Ovary (tissue), 9 donors: ENCODE data around the gene AK9. TPM values are rescaled to one million over a fixed set of nuclear protein-coding genes. Genes with fewer than 3 reads are reported as not detected.

Source experiments
- DNase-seq, 5 donors: peaks; one replicate each; pipeline ENCODE4 v3.0.0-alpha.2; 2019 to 2020
- H3K27ac ChIP-seq, 2 donors: fragments of 200-600 bp; one replicate each; pipeline versions ENCODE4 v1.5.1 to v1.8.0; 2019 to 2022
- H3K27me3 ChIP-seq: fragments of 200-600 bp; one replicate; pipeline ENCODE4 v1.8.0; 2022
- H3K36me3 ChIP-seq: fragments of 200-600 bp; sonication (generic); one replicate; pipeline ENCODE4 v1.5.1; 2019
- H3K4me1 ChIP-seq: one replicate; pipeline ENCODE4 v1.8.1; 2013; ENCODE audit warnings: mild to moderate bottlenecking, moderate library complexity; ENCODE audit not compliant: insufficient read depth
- H3K4me3 ChIP-seq: fragments of 200-600 bp; sonication (generic); one replicate; pipeline ENCODE4 v1.5.1; 2017
- H3K9me3 ChIP-seq, 2 donors: fragments of 200-600 bp in 1 of 2; sonication (generic) in 1 of 2; one replicate each; pipeline versions ENCODE4 v1.5.1 to v1.8.1; 2013 to 2019; ENCODE audit warnings: mild to moderate bottlenecking in 1 of 2, moderate library complexity in 1 of 2
- EP300 ChIP-seq: sonication (generic); formaldehyde crosslinking; IDR thresholded peaks from one replicate; pipeline ENCODE4 v1.6.1; 2017; ENCODE audit warnings: antibody characterized with exemption
- POLR2A ChIP-seq: fragments of 450-650 bp; IDR thresholded peaks from one replicate; pipeline ENCODE4 v1.6.1; 2017; ENCODE audit warnings: antibody characterized with exemption, mild to moderate bottlenecking, moderate library complexity
- WGBS, 3 donors: extraction: QIAGEN DNeasy Blood & Tissue Kit in 1 of 3; methylation state at CpG; one replicate each; pipeline versions ENCODE4 v1.1.5 to v1.1.7; 2013 to 2017; 5-methylcytosine and 5-hydroxymethylcytosine counted together
- intact Hi-C, 4 donors: fragments of 100-400 bp; cut with DNase I; formaldehyde crosslinking; loops; one replicate each; pipeline versions ENCODE4 v1.11.0 to v1.15.1; 2022 to 2023
- polyA plus RNA-seq, 2 donors: library from polyadenylated mRNA; stranded (reverse); fragments of 200-250 nt in 1 of 2; fragments of 350-450 nt in 1 of 2; fragmentation: Illumina TruSeq in 1 of 2; extraction: RNeasy Lipid Tissue Mini Kit (QIAGEN cat#74804) in 1 of 2; gene quantifications; one replicate each; pipeline ENCODE4 v1.2.3, GENCODE V29; 2013 to 2014
- total RNA-seq, 7 donors: library from RNA; depleted of rRNA in 2 of 7; stranded (reverse); fragments of >200 nt in 2 of 7; fragmentation: NEBNext Ultra II Directional in 3 of 7; extraction: Animal tissue kit (Norgen Biotek cat#: 25700) in 3 of 7; gene quantifications; one replicate each; pipeline versions ENCODE4 v1.1.0 to v1.2.4, GENCODE V29; 2016 to 2023
- TF ChIP-seq, protein P1 (sequence below), 3 donors: fragments of 450-650 bp in 2 of 3; fragments of 200-600 bp in 1 of 3; IDR thresholded peaks; one replicate each; pipeline versions ENCODE4 v1.5.1 to v1.8.0; 2016 to 2022; ENCODE audit warnings: antibody characterized with exemption in 3 of 3, mild to moderate bottlenecking in 1 of 3
- donor health status: DM: no; HTN: no; CAD: no; lungs with moderate emphysema.
- donor health status: DM: no; HTN: no; CAD: no.
- donor health status: Bipolar disorder and iron deficiency.
- donor health status: DM: yes; HTN: yes; CAD: no.
- donor health status: DM: no; HTN: no; CAD: no.
- donor health status: DM: yes; HTN: yes; CAD: no.

The AK9 gene
- total and polyA plus RNA-seq, 9 donors: 2.9 to 17.5 (median 9.2) TPM

DNA sequence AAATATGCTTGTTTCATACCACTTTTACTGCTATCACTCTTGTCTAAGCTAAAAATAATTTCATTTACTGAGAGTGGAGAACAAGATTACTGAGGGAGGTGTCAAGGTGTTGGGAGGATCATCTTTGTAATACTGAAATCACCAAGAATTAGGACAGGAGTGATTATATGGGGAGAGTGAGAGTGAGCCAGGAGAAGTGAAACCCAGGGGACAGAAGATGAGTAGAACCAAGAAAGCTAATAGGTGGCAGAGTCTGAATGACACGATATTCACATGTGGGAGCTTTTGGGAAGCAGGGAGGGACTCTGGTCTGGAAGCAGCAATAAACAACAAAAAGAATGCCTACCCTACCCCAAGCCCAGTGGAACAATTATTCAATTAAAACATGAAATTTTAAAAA is 58.6 kb downstream of the AK9 start:
- Histone ChIP-seq H3K27me3 (no peaks in the 10 kb centered on the region), H3K4me3 (no peak overlapping the region), H3K4me1 (no peaks in the 10 kb centered on the region), H3K27ac (no peak overlapping the region), H3K36me3 (no peaks in the 10 kb centered on the region), H3K9me3 (no peaks in the 10 kb centered on the region)
- no peak for DNase-seq
- 75 to 90% (median 90%) methylated on average over 1 of the region's 1 CpG for WGBS, 3 donors
- intact Hi-C loops: no loop called here
- no peak for TF ChIP-seq EP300
- TF ChIP-seq, protein P1, sequence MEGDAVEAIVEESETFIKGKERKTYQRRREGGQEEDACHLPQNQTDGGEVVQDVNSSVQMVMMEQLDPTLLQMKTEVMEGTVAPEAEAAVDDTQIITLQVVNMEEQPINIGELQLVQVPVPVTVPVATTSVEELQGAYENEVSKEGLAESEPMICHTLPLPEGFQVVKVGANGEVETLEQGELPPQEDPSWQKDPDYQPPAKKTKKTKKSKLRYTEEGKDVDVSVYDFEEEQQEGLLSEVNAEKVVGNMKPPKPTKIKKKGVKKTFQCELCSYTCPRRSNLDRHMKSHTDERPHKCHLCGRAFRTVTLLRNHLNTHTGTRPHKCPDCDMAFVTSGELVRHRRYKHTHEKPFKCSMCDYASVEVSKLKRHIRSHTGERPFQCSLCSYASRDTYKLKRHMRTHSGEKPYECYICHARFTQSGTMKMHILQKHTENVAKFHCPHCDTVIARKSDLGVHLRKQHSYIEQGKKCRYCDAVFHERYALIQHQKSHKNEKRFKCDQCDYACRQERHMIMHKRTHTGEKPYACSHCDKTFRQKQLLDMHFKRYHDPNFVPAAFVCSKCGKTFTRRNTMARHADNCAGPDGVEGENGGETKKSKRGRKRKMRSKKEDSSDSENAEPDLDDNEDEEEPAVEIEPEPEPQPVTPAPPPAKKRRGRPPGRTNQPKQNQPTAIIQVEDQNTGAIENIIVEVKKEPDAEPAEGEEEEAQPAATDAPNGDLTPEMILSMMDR (IDR thresholded peaks at IDR 0.05): no peak
- TF ChIP-seq POLR2A: no peak

DNA sequence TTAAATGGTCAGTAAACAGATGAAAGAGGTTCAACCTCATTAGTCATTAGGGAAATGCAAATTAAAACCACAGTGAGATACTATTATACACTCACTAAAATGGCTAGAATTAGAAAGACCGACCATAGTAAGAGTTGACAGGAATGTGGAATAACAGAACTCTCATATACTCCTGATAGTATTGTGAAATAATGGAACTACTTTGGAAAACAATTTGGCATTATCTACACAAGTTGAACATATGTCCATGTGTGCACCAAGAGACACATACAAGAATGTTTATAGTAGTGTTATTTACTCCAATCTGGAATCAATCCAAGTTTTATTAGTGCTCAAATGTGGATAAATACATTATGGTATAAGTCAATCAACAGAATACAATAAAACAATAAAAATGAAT is 59.6 kb downstream of the AK9 start:
- Histone ChIP-seq H3K4me1 (no peaks in the 10 kb centered on the region), H3K27me3 (no peaks in the 10 kb centered on the region), H3K4me3 (no peak overlapping the region), H3K9me3 (no peaks in the 10 kb centered on the region), H3K27ac (no peak overlapping the region), H3K36me3 (no peaks in the 10 kb centered on the region)
- WGBS, 3 donors: 97 to 98% (median 97%) methylated on average over 1 of the region's 1 CpG
- intact Hi-C loops: no loop called here
- no peak for DNase-seq
- TF ChIP-seq, protein P1 (IDR thresholded peaks at IDR 0.05): no peak
- no peak for TF ChIP-seq POLR2A
- TF ChIP-seq EP300: no peak

DNA sequence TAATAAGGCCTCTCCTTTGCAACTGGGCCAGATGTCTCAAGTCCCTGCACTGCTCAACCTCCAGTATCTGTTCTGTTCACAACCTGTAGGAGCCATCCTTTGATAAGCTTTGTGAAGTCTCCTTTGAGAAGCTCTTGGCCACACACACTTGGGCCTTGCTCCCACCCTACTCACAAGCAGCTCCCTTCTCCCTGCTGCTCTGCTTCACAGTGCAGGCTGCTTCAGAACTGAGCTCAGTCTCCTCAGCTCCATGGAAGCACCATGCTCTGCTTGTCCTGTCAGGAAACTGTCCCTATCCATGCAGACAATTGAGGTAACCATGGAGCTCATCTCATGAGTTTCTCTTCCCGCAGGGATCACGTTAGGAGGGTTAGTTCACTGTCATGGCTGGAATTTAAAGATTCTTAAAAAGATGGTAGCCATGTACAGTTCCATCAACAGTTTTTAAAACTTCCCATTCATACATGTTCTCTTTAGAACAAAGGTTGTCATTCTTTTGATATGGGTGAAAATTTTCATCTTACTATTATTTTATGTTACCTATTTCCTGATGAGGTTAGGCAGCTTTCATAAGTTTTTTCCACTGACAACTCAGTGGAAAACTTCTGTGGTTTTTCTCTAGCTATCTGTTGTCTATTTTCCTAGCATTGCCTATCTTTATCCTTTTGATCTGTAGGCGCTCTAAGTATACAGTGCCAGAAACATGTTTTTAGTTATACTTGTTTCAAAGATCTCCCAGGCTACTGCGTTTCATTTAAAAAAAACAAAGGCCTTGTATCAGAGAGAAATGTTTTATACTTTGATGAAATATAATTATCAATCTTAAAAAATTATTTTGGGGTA is 62.6 kb downstream of the AK9 start:
- Histone ChIP-seq H3K27me3 (no peaks in the 10 kb centered on the region), H3K9me3 (no peaks in the 10 kb centered on the region), H3K27ac (no peak overlapping the region), H3K4me1 (no peaks in the 10 kb centered on the region), H3K36me3 (no peaks in the 10 kb centered on the region), H3K4me3 (no peak overlapping the region)
- TF ChIP-seq POLR2A (no peak), EP300 (no peak)
- TF ChIP-seq, protein P1 (IDR thresholded peaks at IDR 0.05): no peak
- intact Hi-C loops: no loop called here
- 75 to 78% (median 76%) methylated on average over 4 of the region's 4 CpGs for WGBS, 3 donors
- no peak for DNase-seq

DNA sequence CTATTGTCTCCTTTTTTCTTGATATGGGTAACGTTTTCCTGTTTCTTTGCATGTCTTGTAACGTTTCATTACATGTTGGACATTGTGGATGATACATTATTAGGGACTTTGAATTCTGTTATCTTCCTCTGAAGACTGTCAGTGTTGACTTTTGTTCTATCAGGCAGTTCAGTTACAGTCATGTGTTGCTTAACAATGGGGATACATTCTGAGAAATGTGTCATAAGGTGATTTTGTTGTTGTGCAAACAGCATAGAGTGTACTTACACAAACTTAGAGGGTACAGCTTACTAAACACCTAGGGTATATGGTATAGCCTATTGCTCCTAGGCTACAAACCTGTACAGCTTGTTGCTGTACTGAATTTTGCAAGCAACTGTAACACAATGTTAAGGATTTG is 64.7 kb downstream of the AK9 start:
- no peak for DNase-seq
- Histone ChIP-seq H3K36me3 (no peaks in the 10 kb centered on the region), H3K4me1 (no peaks in the 10 kb centered on the region), H3K4me3 (no peak overlapping the region), H3K27ac (no peak overlapping the region), H3K9me3 (no peaks in the 10 kb centered on the region), H3K27me3 (no peaks in the 10 kb centered on the region)
- TF ChIP-seq EP300 (no peak), POLR2A (no peak)
- TF ChIP-seq, protein P1 (IDR thresholded peaks at IDR 0.05): no peak
- intact Hi-C loops: no loop called here
- 76 to 83% (median 80%) methylated on average over 2 of the region's 2 CpGs for WGBS, 3 donors
